GM12878 (cell line): ENCODE results near the gene MYNN. TPM values are rescaled to one million over a fixed set of nuclear protein-coding genes. Genes with fewer than 3 reads are reported as not detected.

Experiments
- CREM ChIP-seq: IDR thresholded peaks from 2 replicates; pipeline ENCODE4 v1.6.1; 2014; ENCODE audit warnings: antibody characterized with exemption, low read depth
- EGR1 ChIP-seq, 2 experiments: IDR thresholded peaks; 1 replicate in 1 of 2; 2 replicates in 1 of 2; pipeline ENCODE4 v1.6.1; 2011 to 2012; ENCODE audit warnings: low read depth in 2 of 2, low read length in 2 of 2, borderline replicate concordance in 1 of 2, mild to moderate bottlenecking in 1 of 2, moderate library complexity in 1 of 2
- EP300 ChIP-seq, 2 experiments: fragments of 150-350 bp in 1 of 2; IDR thresholded peaks; 2 replicates each; pipeline ENCODE4 v1.6.1; 2011 to 2012; ENCODE audit warnings: low read depth in 2 of 2, low read length in 2 of 2, borderline replicate concordance in 1 of 2, improper control_type of control experiment in 1 of 2, inconsistent platforms in 1 of 2; ENCODE audit not compliant: control insufficient read depth in 1 of 2
- ETV6 ChIP-seq, 2 experiments: fragments of 450-650 bp in 1 of 2; IDR thresholded peaks in 1 of 2; conservative IDR thresholded peaks in 1 of 2; 2 replicates each; pipeline ENCODE4 v1.6.1; 2014; ENCODE audit warnings: antibody characterized with exemption in 1 of 2, borderline replicate concordance in 1 of 2, low read depth in 1 of 2, mild to moderate bottlenecking in 1 of 2, moderate library complexity in 1 of 2
- EZH2 ChIP-seq: IDR thresholded peaks from 2 replicates; pipeline ENCODE4 v1.6.1; 2012; ENCODE audit warnings: low read depth, mild to moderate bottlenecking, control low read depth, inconsistent platforms, low read length, borderline replicate concordance; ENCODE audit not compliant: control insufficient read depth
- FOXK2 ChIP-seq: fragments of 450-650 bp; IDR thresholded peaks from 2 replicates; pipeline ENCODE4 v1.6.1; 2017; ENCODE audit warnings: mild to moderate bottlenecking, moderate library complexity
- KAT2A ChIP-seq: conservative IDR thresholded peaks from 2 replicates; pipeline ENCODE4 v1.6.1; 2011; ENCODE audit warnings: low read depth, low read length; ENCODE audit not compliant: control insufficient read depth
- LARP7 ChIP-seq: fragments of 450-650 bp; IDR thresholded peaks from 2 replicates; pipeline ENCODE4 v1.6.1; 2017; ENCODE audit warnings: mild to moderate bottlenecking
- MYC ChIP-seq: IDR thresholded peaks from 2 replicates; pipeline ENCODE4 v1.6.1; 2011; ENCODE audit warnings: mild to moderate bottlenecking, low read length, moderate library complexity, inconsistent platforms; ENCODE audit not compliant: insufficient read depth, insufficient replicate concordance, insufficient read length, severe bottlenecking
- NRF1 ChIP-seq: conservative IDR thresholded peaks from 2 replicates; pipeline ENCODE4 v1.6.1; 2011; ENCODE audit warnings: mild to moderate bottlenecking, low read depth, low read length, improper control_type of control experiment
- POLR2AphosphoS2 ChIP-seq: IDR thresholded peaks from 2 replicates; pipeline ENCODE4 v1.6.1; 2011; ENCODE audit warnings: low read depth, mild to moderate bottlenecking, low read length, improper control_type of control experiment, moderate library complexity
- RAD51 ChIP-seq: fragments of 450-650 bp; IDR thresholded peaks from 2 replicates; pipeline ENCODE4 v1.6.1; 2016; ENCODE audit warnings: moderate library complexity, mild to moderate bottlenecking, inconsistent platforms
- SIX5 ChIP-seq: IDR thresholded peaks from 2 replicates; pipeline ENCODE4 v1.6.1; 2011; ENCODE audit warnings: mild to moderate bottlenecking, low read depth, low read length, moderate library complexity; ENCODE audit not compliant: severe bottlenecking
- ZNF207 ChIP-seq: fragments of 450-650 bp; IDR thresholded peaks from 2 replicates; pipeline ENCODE4 v1.6.1; 2014; ENCODE audit warnings: antibody characterized with exemption, mild to moderate bottlenecking, borderline replicate concordance
- ZNF217 ChIP-seq: fragments of 450-650 bp; IDR thresholded peaks from 2 replicates; pipeline ENCODE4 v1.6.1; 2017; ENCODE audit warnings: antibody characterized with exemption, mild to moderate bottlenecking
- ZZZ3 ChIP-seq: IDR thresholded peaks from 2 replicates; pipeline ENCODE4 v1.6.1; 2011; ENCODE audit warnings: low read depth; ENCODE audit not compliant: control insufficient read depth, insufficient read length
- polyA plus RNA-seq, 11 experiments: library from polyadenylated mRNA; depleted of rRNA in 4 of 11; unstranded in 6 of 11; stranded (reverse) in 5 of 11; fragments of >200 nt; fragmentation: Nextera tagmentation in 4 of 11; fragmentation: Illumina TruSeq in 1 of 11; extraction: Ambion mirVana in 4 of 11; extraction: Trizol in 1 of 11; gene quantifications; 1 replicate in 1 of 11; 2 replicates in 10 of 11; pipeline versions ENCODE4 v1.2.1 to v1.2.3, GENCODE V29; 2011 to 2016; ENCODE audit warnings: inconsistent platforms in 2 of 11, missing spikeins in 2 of 11, low read depth in 1 of 11
- total RNA-seq, 4 experiments: library from RNA; depleted of rRNA in 3 of 4; stranded (reverse); fragments of >200 nt in 3 of 4; fragmentation: Illumina TruSeq in 1 of 4; extraction: Trizol in 1 of 4; gene quantifications; 2 replicates each; pipeline versions ENCODE4 v1.2.1 to v1.2.3, GENCODE V29; 2013 to 2021
- TF ChIP-seq, protein P1 (sequence below): IDR thresholded peaks from 2 replicates; pipeline ENCODE4 v1.6.1; 2012; ENCODE audit warnings: low read depth, low read length, improper control_type of control experiment
- TF ChIP-seq, protein P2 (sequence below): fragments of 450-650 bp; IDR thresholded peaks from 2 replicates; pipeline ENCODE4 v1.6.1; 2018; ENCODE audit warnings: borderline replicate concordance, mild to moderate bottlenecking; ENCODE audit not compliant: partially characterized antibody
- TF ChIP-seq, protein P3 (sequence below): fragments of 450-650 bp; IDR thresholded peaks from 2 replicates; pipeline ENCODE4 v1.6.1; 2017; ENCODE audit warnings: mild to moderate bottlenecking
- TF ChIP-seq, protein P4 (sequence below): fragments of 450-650 bp; formaldehyde crosslinking; IDR thresholded peaks from 2 replicates; pipeline ENCODE4 v1.4.0; 2022; ENCODE audit warnings: mild to moderate bottlenecking, moderate library complexity

The MYNN gene
- total and polyA plus RNA-seq, 10 of the 15 experiments (the other 5 are each of a cell fraction or from before 2014, with no cell fraction given) = 8.8 to 20.5 (median 15.8) TPM

DNA sequence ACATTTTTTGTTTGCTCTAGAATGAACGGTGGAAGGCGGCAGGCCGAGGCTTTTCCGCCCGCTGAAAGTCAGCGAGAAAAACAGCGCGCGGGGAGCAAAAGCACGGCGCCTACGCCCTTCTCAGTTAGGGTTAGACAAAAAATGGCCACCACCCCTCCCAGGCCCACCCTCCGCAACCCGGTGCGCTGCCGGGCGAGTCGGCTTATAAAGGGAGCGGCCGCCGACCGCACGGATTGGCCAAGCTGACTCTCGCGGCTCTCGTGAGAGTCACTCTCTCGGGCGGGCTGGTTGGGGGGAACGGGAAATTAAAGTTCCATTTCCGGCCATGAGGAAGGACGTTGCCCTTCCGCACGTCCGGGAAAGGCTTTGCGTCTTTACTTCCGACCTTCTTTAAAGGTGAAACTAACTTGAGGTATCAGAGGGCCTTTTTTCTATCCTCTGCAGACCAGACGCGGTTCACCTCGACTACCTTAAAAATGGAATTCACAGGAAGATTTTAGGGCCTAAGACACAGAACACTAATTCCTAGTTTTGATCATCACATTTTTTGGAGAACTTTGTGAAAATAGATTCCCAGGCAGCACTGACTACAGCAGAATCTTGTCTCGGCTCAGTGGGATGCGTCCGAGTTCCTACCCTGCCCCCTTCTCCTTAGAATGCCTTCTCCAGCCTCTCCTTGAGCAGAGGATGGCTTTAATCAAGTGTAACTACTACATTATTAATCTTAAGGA is 8.1 kb upstream of the MYNN start, which contains the start of gene TERC (continued):
- TF ChIP-seq, protein P1, sequence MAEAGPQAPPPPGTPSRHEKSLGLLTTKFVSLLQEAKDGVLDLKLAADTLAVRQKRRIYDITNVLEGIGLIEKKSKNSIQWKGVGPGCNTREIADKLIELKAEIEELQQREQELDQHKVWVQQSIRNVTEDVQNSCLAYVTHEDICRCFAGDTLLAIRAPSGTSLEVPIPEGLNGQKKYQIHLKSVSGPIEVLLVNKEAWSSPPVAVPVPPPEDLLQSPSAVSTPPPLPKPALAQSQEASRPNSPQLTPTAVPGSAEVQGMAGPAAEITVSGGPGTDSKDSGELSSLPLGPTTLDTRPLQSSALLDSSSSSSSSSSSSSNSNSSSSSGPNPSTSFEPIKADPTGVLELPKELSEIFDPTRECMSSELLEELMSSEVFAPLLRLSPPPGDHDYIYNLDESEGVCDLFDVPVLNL = 0 out of 2 replicates have a peak, but pooled peaks have one; percentile 32
- TF ChIP-seq POLR2AphosphoS2 = peak; percentile 75; the same call in 1 of the 2 replicates
- no peak for TF ChIP-seq FOXK2
- TF ChIP-seq, protein P2, sequence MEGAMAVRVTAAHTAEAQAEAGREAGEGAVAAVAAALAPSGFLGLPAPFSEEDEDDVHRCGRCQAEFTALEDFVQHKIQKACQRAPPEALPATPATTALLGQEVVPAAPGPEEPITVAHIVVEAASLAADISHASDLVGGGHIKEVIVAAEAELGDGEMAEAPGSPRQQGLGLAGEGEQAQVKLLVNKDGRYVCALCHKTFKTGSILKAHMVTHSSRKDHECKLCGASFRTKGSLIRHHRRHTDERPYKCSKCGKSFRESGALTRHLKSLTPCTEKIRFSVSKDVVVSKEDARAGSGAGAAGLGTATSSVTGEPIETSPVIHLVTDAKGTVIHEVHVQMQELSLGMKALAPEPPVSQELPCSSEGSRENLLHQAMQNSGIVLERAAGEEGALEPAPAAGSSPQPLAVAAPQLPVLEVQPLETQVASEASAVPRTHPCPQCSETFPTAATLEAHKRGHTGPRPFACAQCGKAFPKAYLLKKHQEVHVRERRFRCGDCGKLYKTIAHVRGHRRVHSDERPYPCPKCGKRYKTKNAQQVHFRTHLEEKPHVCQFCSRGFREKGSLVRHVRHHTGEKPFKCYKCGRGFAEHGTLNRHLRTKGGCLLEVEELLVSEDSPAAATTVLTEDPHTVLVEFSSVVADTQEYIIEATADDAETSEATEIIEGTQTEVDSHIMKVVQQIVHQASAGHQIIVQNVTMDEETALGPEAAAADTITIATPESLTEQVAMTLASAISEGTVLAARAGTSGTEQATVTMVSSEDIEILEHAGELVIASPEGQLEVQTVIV = no peak
- no peak for TF ChIP-seq MYC
- no peak for TF ChIP-seq ZZZ3
- TF ChIP-seq, protein P3, sequence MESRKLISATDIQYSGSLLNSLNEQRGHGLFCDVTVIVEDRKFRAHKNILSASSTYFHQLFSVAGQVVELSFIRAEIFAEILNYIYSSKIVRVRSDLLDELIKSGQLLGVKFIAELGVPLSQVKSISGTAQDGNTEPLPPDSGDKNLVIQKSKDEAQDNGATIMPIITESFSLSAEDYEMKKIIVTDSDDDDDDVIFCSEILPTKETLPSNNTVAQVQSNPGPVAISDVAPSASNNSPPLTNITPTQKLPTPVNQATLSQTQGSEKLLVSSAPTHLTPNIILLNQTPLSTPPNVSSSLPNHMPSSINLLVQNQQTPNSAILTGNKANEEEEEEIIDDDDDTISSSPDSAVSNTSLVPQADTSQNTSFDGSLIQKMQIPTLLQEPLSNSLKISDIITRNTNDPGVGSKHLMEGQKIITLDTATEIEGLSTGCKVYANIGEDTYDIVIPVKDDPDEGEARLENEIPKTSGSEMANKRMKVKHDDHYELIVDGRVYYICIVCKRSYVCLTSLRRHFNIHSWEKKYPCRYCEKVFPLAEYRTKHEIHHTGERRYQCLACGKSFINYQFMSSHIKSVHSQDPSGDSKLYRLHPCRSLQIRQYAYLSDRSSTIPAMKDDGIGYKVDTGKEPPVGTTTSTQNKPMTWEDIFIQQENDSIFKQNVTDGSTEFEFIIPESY = no peak
- TF ChIP-seq ZNF207 = no peak
- TF ChIP-seq NRF1 = no peak
- TF ChIP-seq CREM = peak; percentile 46
- no peak for TF ChIP-seq RAD51
- TF ChIP-seq KAT2A = no peak
- no peak for TF ChIP-seq ZNF217
- no peak for TF ChIP-seq EZH2
- TF ChIP-seq EP300 (IDR thresholded peaks at IDR 0.05; ENCODE audit: borderline replicate concordance in 1 of 2, control insufficient read depth in 1 of 2, low read depth in 2 of 2, low read length in 2 of 2) = no peak
- TF ChIP-seq EGR1 (IDR thresholded peaks at IDR 0.05; ENCODE audit: borderline replicate concordance in 1 of 2, low read depth in 2 of 2, low read length in 2 of 2) = peak in 1 of 2 experiments; percentile 46; a peak in 1 of 3 replicates
- TF ChIP-seq SIX5 = no peak
- peak in 1 of 2 experiments; percentile 98; a peak in 2 of 4 replicates for TF ChIP-seq ETV6 (conservative IDR thresholded peaks at IDR 0.05 in 1 of 2, IDR thresholded peaks at IDR 0.05 in 1 of 2; ENCODE audit: borderline replicate concordance in 1 of 2, low read depth in 1 of 2)
- TF ChIP-seq, protein P4, sequence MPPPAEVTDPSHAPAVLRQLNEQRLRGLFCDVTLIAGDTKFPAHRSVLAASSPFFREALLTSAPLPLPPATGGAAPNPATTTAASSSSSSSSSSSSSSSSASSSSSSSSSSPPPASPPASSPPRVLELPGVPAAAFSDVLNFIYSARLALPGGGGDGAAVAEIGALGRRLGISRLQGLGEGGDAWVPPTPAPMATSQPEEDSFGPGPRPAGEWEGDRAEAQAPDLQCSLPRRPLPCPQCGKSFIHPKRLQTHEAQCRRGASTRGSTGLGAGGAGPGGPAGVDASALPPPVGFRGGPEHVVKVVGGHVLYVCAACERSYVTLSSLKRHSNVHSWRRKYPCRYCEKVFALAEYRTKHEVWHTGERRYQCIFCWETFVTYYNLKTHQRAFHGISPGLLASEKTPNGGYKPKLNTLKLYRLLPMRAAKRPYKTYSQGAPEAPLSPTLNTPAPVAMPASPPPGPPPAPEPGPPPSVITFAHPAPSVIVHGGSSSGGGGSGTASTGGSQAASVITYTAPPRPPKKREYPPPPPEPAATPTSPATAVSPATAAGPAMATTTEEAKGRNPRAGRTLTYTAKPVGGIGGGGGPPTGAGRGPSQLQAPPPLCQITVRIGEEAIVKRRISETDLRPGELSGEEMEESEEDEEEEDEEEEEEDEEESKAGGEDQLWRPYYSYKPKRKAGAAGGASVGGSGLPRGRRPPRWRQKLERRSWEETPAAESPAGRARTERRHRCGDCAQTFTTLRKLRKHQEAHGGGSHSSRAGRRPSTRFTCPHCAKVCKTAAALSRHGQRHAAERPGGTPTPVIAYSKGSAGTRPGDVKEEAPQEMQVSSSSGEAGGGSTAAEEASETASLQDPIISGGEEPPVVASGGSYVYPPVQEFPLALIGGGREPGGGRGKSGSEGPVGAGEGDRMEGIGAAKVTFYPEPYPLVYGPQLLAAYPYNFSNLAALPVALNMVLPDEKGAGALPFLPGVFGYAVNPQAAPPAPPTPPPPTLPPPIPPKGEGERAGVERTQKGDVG (CRISPR knock-in tag) = no peak
- TF ChIP-seq LARP7 = no peak
